Hematopoietic multipotent progenitor cell treated with erythropoietin and hydrocortisone succinate and interleukin-3 and kit ligand, for 17 days (in vitro differentiated cells): ENCODE results near the gene ALDH8A1.

Experiments used
- DNase-seq: peaks from one replicate; pipeline ENCODE4 v3.0.0-alpha.2; 2015; ENCODE audit warnings: low spot score

The ALDH8A1 gene

GRCh38 chr6:134870677-134871498 lies 79.0 kb downstream of the ALDH8A1 start:
- no peak for DNase-seq

DNA sequence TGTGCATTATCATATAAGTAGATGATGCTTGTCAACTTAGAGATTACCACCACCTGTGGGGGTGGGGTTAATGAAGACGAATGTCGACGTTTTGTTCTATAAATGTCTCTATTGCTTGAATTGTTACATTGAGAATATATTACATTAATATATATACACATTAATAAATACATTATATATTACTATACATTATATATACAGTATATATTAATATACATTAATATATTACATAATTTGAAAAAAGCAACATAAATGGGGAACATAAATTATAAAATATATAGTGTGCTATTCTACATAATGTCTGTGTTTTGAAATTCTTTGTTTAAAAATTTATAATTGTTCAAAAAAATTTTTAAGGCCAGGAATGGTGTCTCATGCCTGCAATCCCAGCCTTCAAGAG lies 81.1 kb downstream of the ALDH8A1 start:
- DNase-seq, result no peak
